ENCODE data around the gene SESN1.

- TF ChIP-seq POLR2AphosphoS5 (IDR thresholded peaks at IDR 0.05; ENCODE audit: low read depth) (0 out of 2 replicates have a peak, but pooled peaks have one; percentile 31), CTCF (IDR thresholded peaks at IDR 0.05; ENCODE audit: insufficient read depth, low read length) (no peak)
Measured at GRCh38 chr6:108966855-108967755, 127.5 kb downstream of the SESN1 start.

All from HL-60 (cell line).